SW 1271 (cell line): ENCODE data around the gene E4F1.

Experiments used
- DNase-seq, 2 experiments: peaks; one replicate each; lab custom pipeline; 2025; lab: John Stamatoyannopoulos, UW

Gene E4F1

GRCh38 chr16:2206780-2207433 is 16.5 kb upstream of the E4F1 start:
- no peak for DNase-seq

- no peak for DNase-seq
These were observed 15.5 kb upstream of the E4F1 start for GRCh38 chr16:2207872-2208271.

- DNase-seq: no peak
These were observed 15.1 kb upstream of the E4F1 start for GRCh38 chr16:2208308-2208707.

GRCh38 chr16:2208772-2209171 is 14.6 kb upstream of the E4F1 start:
- no peak for DNase-seq

GRCh38 chr16:2209258-2210008 is 14.0 kb upstream of the E4F1 start:
- DNase-seq: no peak

- no peak for DNase-seq
These were observed 13.4 kb upstream of the E4F1 start for GRCh38 chr16:2210009-2210332.

- DNase-seq: no peak
These were observed 12.7 kb upstream of the E4F1 start, which contains the start of gene BRICD5 for GRCh38 chr16:2210386-2211365. Gene BRICD5 (minus strand): TSS chr16:2210863. CDS start chr16:2210833, 30 bp downstream.

GRCh38 chr16:2211923-2212347 is 11.5 kb upstream of the E4F1 start:
- DNase-seq: no peak

- no peak for DNase-seq
These were observed 10.7 kb upstream of the E4F1 start for GRCh38 chr16:2212362-2213324.

GRCh38 chr16:2213817-2214718 is 9.3 kb upstream of the E4F1 start:
- DNase-seq: no peak

GRCh38 chr16:2214719-2214968 is 8.7 kb upstream of the E4F1 start, which contains the start of gene PGP:
Gene PGP (minus strand): TSS chr16:2214840. CDS start chr16:2214777, 63 bp downstream.
- no peak for DNase-seq

GRCh38 chr16:2216330-2216729 is 7.1 kb upstream of the E4F1 start:
- no peak for DNase-seq

- no peak for DNase-seq
These were observed 623 bp downstream of the E4F1 start for GRCh38 chr16:2223942-2224486.

GRCh38 chr16:2226245-2226793 is 2.9 kb downstream of the E4F1 start:
- DNase-seq: no peak

- DNase-seq: no peak
These were observed 3.5 kb downstream of the E4F1 start for GRCh38 chr16:2226918-2227317.

GRCh38 chr16:2228161-2228824 is 4.9 kb downstream of the E4F1 start:
- DNase-seq: no peak

GRCh38 chr16:2229091-2229490 is 5.7 kb downstream of the E4F1 start:
- no peak for DNase-seq

GRCh38 chr16:2229632-2230250 is 6.3 kb downstream of the E4F1 start:
- no peak for DNase-seq

GRCh38 chr16:2230376-2230775 is 7.0 kb downstream of the E4F1 start:
- no peak for DNase-seq
